GM18511 (cell line): Measurements from ENCODE around the gene RAB11FIP4.

Experiments used
- ATAC-seq: cut with Tn5 transposase; IDR thresholded peaks from one replicate; pipeline ENCODE4 v1.9.1; 2021; ENCODE audit warnings: mild to moderate bottlenecking, moderate library complexity; ENCODE audit not compliant: unreplicated experiment

Gene RAB11FIP4

GRCh38 chr17:31538080-31538762, 146.7 kb downstream of the RAB11FIP4 start:
- peak; percentile 69 for ATAC-seq

- ATAC-seq: no peak
Measured at GRCh38 chr17:31540602-31541307, 149.3 kb downstream of the RAB11FIP4 start.

GRCh38 chr17:31541559-31541958, 150.1 kb downstream of the RAB11FIP4 start:
- no peak for ATAC-seq

- ATAC-seq: no peak
Measured at GRCh38 chr17:31544186-31544585, 152.7 kb downstream of the RAB11FIP4 start.

- no peak for ATAC-seq
Measured at GRCh38 chr17:31546650-31547049, 155.2 kb downstream of the RAB11FIP4 start.

- no peak for ATAC-seq
Measured at GRCh38 chr17:31548709-31549108, 157.2 kb downstream of the RAB11FIP4 start.

GRCh38 chr17:31549121-31549524, 157.6 kb downstream of the RAB11FIP4 start:
- ATAC-seq: peak; percentile 17

GRCh38 chr17:31549525-31550388, 158.3 kb downstream of the RAB11FIP4 start:
- ATAC-seq: peak; percentile 85

- ATAC-seq: no peak
Measured at GRCh38 chr17:31550389-31551056, 159.0 kb downstream of the RAB11FIP4 start.

- ATAC-seq: no peak
Measured at GRCh38 chr17:31552568-31552967, 161.1 kb downstream of the RAB11FIP4 start.

- no peak for ATAC-seq
Measured at GRCh38 chr17:31553506-31553905, 162.0 kb downstream of the RAB11FIP4 start.

GRCh38 chr17:31554930-31555329, 163.5 kb downstream of the RAB11FIP4 start:
- no peak for ATAC-seq

- ATAC-seq: no peak
Measured at GRCh38 chr17:31556969-31557645, 165.6 kb downstream of the RAB11FIP4 start.

- ATAC-seq: peak; percentile 72
Measured at GRCh38 chr17:31558748-31559583, 167.5 kb downstream of the RAB11FIP4 start.

- ATAC-seq: no peak
Measured at GRCh38 chr17:31559584-31560501, 168.4 kb downstream of the RAB11FIP4 start.

- ATAC-seq: no peak
Measured at GRCh38 chr17:31560616-31561235, 169.3 kb downstream of the RAB11FIP4 start.

GRCh38 chr17:31561469-31562375, 170.2 kb downstream of the RAB11FIP4 start:
- ATAC-seq: no peak
